Nephron progenitor cell (in vitro differentiated cells): ENCODE results near the gene ANKRD13B.

Source experiments
- DNase-seq: peaks from one replicate; pipeline ENCODE4 v3.0.0; 2021
- H3K27ac Mint-ChIP-seq: 2 replicates; pipeline ENCODE4 v1.8.0; 2021; ENCODE audit warnings: mild to moderate bottlenecking, moderate library complexity, mixed read lengths
- H3K27me3 Mint-ChIP-seq: 2 replicates; pipeline ENCODE4 v1.8.0; 2021; ENCODE audit warnings: mild to moderate bottlenecking, low read depth, mixed read lengths; ENCODE audit not compliant: poor library complexity
- H3K36me3 Mint-ChIP-seq: 2 replicates; pipeline ENCODE4 v1.8.0; 2021; ENCODE audit warnings: low read depth, mixed read lengths
- H3K4me1 Mint-ChIP-seq: 2 replicates; pipeline ENCODE4 v1.8.0; 2021; ENCODE audit warnings: mixed read lengths
- H3K4me3 Mint-ChIP-seq: 2 replicates; pipeline ENCODE4 v1.8.0; 2021; ENCODE audit warnings: mild to moderate bottlenecking, moderate library complexity, mixed read lengths
- H3K9me3 Mint-ChIP-seq: 2 replicates; pipeline ENCODE4 v1.8.0; 2021; ENCODE audit warnings: mild to moderate bottlenecking, moderate library complexity, mixed read lengths
- CTCF ChIP-seq: fragments of 200-600 bp; sonication (generic); IDR thresholded peaks from 2 replicates; pipeline ENCODE4 v1.5.0; 2021; ENCODE audit warnings: antibody characterized with exemption

The ANKRD13B gene

GRCh38 chr17:29567304-29567553 lies 25.7 kb upstream of the ANKRD13B start:
- Mint-ChIP-seq H3K36me3 (peaks cover 7% of the 10 kb centered on the region), H3K4me3 (peak overlapping the region; percentile 72), H3K27me3 (peaks cover 68% of the 10 kb centered on the region), H3K9me3 (no peaks in the 10 kb centered on the region), H3K27ac (no peak overlapping the region), H3K4me1 (peaks cover 31% of the 10 kb centered on the region)
- no peak for DNase-seq
- TF ChIP-seq CTCF: no peak

- H3K27ac Mint-ChIP-seq: no peak overlapping the region
- H3K4me1 Mint-ChIP-seq: peaks cover 27% of the 10 kb centered on the region
- no peaks in the 10 kb centered on the region for H3K9me3 Mint-ChIP-seq
- H3K4me3 Mint-ChIP-seq: peak overlapping the region; percentile 90
- H3K27me3 Mint-ChIP-seq: peaks cover 63% of the 10 kb centered on the region
- DNase-seq: peak; percentile 70
- peak; percentile 21 for TF ChIP-seq CTCF
- peaks cover 7% of the 10 kb centered on the region for H3K36me3 Mint-ChIP-seq
Observed at GRCh38 chr17:29567554-29568330, 25.2 kb upstream of the ANKRD13B start.

DNA sequence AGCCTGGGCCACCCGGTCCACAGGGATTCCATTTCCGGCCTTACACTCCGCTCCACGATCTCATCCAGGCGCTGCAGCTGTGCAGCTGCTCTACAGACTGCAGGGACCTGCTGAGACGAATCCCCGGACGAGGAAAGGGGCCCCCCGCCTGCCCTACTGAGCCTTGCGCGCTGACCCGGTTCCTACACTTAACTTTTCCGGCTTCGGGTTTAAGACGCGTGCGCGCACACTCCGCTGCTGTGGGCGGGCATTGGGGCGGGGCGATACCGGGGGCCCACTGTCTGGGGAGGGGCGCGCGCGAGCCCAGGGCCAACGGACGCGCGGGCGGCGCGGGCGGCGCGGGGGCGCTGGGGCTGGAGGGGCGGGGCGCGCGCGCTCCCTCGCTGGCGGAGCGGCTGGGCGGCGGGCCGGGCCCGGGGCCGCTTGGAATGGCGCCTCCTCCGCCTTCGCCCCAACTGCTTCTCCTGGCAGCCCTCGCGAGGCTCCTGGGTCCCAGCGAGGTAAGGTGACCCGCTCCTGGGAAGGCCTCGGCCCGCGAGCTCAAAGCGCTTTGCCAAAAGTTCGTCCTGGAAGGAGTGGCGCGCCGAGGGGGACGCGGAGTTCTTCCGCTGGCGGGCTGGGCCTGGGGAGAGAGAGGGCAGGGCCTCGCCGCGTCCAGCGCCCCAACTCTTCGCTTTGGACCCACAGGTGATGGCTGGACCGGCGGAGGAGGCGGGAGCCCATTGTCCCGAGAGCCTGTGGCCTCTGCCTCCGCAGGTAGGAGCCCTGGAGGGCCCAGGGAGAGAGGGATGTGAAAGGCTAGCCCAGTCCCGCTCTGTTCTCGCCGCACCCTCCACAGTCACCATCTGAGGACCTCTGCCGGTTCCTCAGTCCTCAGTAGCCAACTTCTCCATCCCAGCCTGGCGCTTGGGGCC lies 24.3 kb upstream of the ANKRD13B start, which contains the start of gene TP53I13:
TP53I13 (plus strand) TSS at position 371 of the 914 bp plus-strand sequence; CDS start at position 429, 58 bp downstream.
- DNase-seq: peak; percentile 91
- no peaks in the 10 kb centered on the region for H3K9me3 Mint-ChIP-seq
- no peak for TF ChIP-seq CTCF
- peak within 1 kb of the TSS; percentile 93 for H3K4me3 Mint-ChIP-seq
- H3K4me1 Mint-ChIP-seq: peaks cover 31% of the 10 kb centered on the region
- no peak within 1 kb of the TSS for H3K27ac Mint-ChIP-seq
- H3K27me3 Mint-ChIP-seq: peaks cover 54% of the 10 kb centered on the region
- peaks cover 7% of the 10 kb centered on the region for H3K36me3 Mint-ChIP-seq

GRCh38 chr17:29569245-29569950 lies 23.5 kb upstream of the ANKRD13B start:
- TF ChIP-seq CTCF: no peak
- Mint-ChIP-seq H3K36me3 (peaks cover 7% of the 10 kb centered on the region), H3K27ac (no peak overlapping the region), H3K9me3 (no peaks in the 10 kb centered on the region), H3K4me1 (peaks cover 31% of the 10 kb centered on the region), H3K4me3 (peak overlapping the region; percentile 93), H3K27me3 (peaks cover 46% of the 10 kb centered on the region)
- DNase-seq: peak; percentile 17

- no peak for TF ChIP-seq CTCF
- H3K27ac Mint-ChIP-seq: no peak overlapping the region
Observed at GRCh38 chr17:29570521-29570920, 22.4 kb upstream of the ANKRD13B start.

More at GRCh38 chr17:29570521-29570920, 22.4 kb upstream of the ANKRD13B start:
- peaks cover 36% of the 10 kb centered on the region for H3K4me1 Mint-ChIP-seq
- H3K27me3 Mint-ChIP-seq: peaks cover 35% of the 10 kb centered on the region
- peak overlapping the region; percentile 45 for H3K4me3 Mint-ChIP-seq
- H3K36me3 Mint-ChIP-seq: peaks cover 7% of the 10 kb centered on the region
- no peak for DNase-seq
- no peaks in the 10 kb centered on the region for H3K9me3 Mint-ChIP-seq
